Prostate gland (tissue), 2 donors: ENCODE data around the gene KRTAP10-2.

Experiments
- POLR2A ChIP-seq: fragments of 450-650 bp; IDR thresholded peaks from one replicate; pipeline ENCODE4 v1.6.1; 2016; ENCODE audit warnings: antibody characterized with exemption, mild to moderate bottlenecking
- TF ChIP-seq, protein P1 (sequence below), 4 experiments: fragments of 200-600 bp in 2 of 4; fragments of 450-650 bp in 2 of 4; sonication (generic) in 2 of 4; IDR thresholded peaks; 1 replicate in 3 of 4; 2 replicates in 1 of 4; pipeline ENCODE4 v1.5.1; 2016 to 2019; ENCODE audit warnings: antibody characterized with exemption in 4 of 4, mild to moderate bottlenecking in 2 of 4, moderate library complexity in 2 of 4

GRCh38 chr21:44524414-44525371 is 26.6 kb downstream of the KRTAP10-2 start:
- TF ChIP-seq, protein P1, sequence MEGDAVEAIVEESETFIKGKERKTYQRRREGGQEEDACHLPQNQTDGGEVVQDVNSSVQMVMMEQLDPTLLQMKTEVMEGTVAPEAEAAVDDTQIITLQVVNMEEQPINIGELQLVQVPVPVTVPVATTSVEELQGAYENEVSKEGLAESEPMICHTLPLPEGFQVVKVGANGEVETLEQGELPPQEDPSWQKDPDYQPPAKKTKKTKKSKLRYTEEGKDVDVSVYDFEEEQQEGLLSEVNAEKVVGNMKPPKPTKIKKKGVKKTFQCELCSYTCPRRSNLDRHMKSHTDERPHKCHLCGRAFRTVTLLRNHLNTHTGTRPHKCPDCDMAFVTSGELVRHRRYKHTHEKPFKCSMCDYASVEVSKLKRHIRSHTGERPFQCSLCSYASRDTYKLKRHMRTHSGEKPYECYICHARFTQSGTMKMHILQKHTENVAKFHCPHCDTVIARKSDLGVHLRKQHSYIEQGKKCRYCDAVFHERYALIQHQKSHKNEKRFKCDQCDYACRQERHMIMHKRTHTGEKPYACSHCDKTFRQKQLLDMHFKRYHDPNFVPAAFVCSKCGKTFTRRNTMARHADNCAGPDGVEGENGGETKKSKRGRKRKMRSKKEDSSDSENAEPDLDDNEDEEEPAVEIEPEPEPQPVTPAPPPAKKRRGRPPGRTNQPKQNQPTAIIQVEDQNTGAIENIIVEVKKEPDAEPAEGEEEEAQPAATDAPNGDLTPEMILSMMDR (IDR thresholded peaks at IDR 0.05) = no peak
- no peak for TF ChIP-seq POLR2A
